Measurements from ENCODE around the gene ZNF506.

The ZNF506 gene

GRCh38 chr19:19758164-19758563, 63.4 kb downstream of the ZNF506 start:
- H3K9ac ChIP-seq (ENCODE audit: low read length) = no peak overlapping the region
- H3K27me3 ChIP-seq (ENCODE audit: low read length) = no peaks in the 10 kb centered on the region
- no peaks in the 10 kb centered on the region for H3K79me2 ChIP-seq (ENCODE audit: insufficient read depth, low read length)
- no peak overlapping the region for H3K27ac ChIP-seq (ENCODE audit: low read depth, low read length)
- H3F3A ChIP-seq (ENCODE audit: insufficient read depth) = no peaks in the 10 kb centered on the region
- H4K20me1 ChIP-seq (ENCODE audit: low read depth, low read length) = no peaks in the 10 kb centered on the region
- H2AFZ ChIP-seq (ENCODE audit: low read depth, low read length, severe bottlenecking) = no peak overlapping the region
- H3K4me3 ChIP-seq (ENCODE audit: insufficient read depth, low read length, poor library complexity, severe bottlenecking) = no peak overlapping the region
- no peak for TF ChIP-seq CTCF (IDR thresholded peaks at IDR 0.05; ENCODE audit: insufficient read depth, low read length, poor library complexity, severe bottlenecking)
- TF ChIP-seq EZH2phosphoT487 (conservative IDR thresholded peaks at IDR 0.05; ENCODE audit: low read length) = no peak
- no peaks in the 10 kb centered on the region for H3K9me2 ChIP-seq (replicated peaks; ENCODE audit: insufficient read depth, low read length)
- no peaks in the 10 kb centered on the region for H3K9me3 ChIP-seq (ENCODE audit: insufficient read depth, low read length)
- no peaks in the 10 kb centered on the region for H3K36me3 ChIP-seq (ENCODE audit: low read length)
- no peak overlapping the region for H3K4me2 ChIP-seq (ENCODE audit: low read depth, low read length, poor library complexity, severe bottlenecking)

GRCh38 chr19:19752760-19753403, 68.7 kb downstream of the ZNF506 start:
- Histone ChIP-seq H3K9me2 (replicated peaks; ENCODE audit: insufficient read depth, low read length) (no peaks in the 10 kb centered on the region), H3K9me3 (ENCODE audit: insufficient read depth, low read length) (no peaks in the 10 kb centered on the region), H3K27me3 (ENCODE audit: low read length) (no peaks in the 10 kb centered on the region), H3K4me3 (ENCODE audit: insufficient read depth, low read length, poor library complexity, severe bottlenecking) (no peak overlapping the region), H3K36me3 (ENCODE audit: low read length) (no peaks in the 10 kb centered on the region), H3K9ac (ENCODE audit: low read length) (no peak overlapping the region), H3K27ac (ENCODE audit: low read depth, low read length) (no peak overlapping the region), H3F3A (ENCODE audit: insufficient read depth) (no peaks in the 10 kb centered on the region), H4K20me1 (ENCODE audit: low read depth, low read length) (no peaks in the 10 kb centered on the region), H2AFZ (ENCODE audit: low read depth, low read length, severe bottlenecking) (no peak overlapping the region), H3K4me2 (ENCODE audit: low read depth, low read length, poor library complexity, severe bottlenecking) (no peak overlapping the region), H3K79me2 (ENCODE audit: insufficient read depth, low read length) (no peaks in the 10 kb centered on the region)
- TF ChIP-seq CTCF (IDR thresholded peaks at IDR 0.05; ENCODE audit: insufficient read depth, low read length, poor library complexity, severe bottlenecking) (no peak), EZH2phosphoT487 (conservative IDR thresholded peaks at IDR 0.05; ENCODE audit: low read length) (no peak)

GRCh38 chr19:19751846-19752245, 69.7 kb downstream of the ZNF506 start:
- no peaks in the 10 kb centered on the region for H3K36me3 ChIP-seq (ENCODE audit: low read length)
- H3K9me3 ChIP-seq (ENCODE audit: insufficient read depth, low read length) = no peaks in the 10 kb centered on the region
- no peak for TF ChIP-seq CTCF (IDR thresholded peaks at IDR 0.05; ENCODE audit: insufficient read depth, low read length, poor library complexity, severe bottlenecking)
- TF ChIP-seq EZH2phosphoT487 (conservative IDR thresholded peaks at IDR 0.05; ENCODE audit: low read length) = no peak
- H3K27me3 ChIP-seq (ENCODE audit: low read length) = no peaks in the 10 kb centered on the region
- no peaks in the 10 kb centered on the region for H3F3A ChIP-seq (ENCODE audit: insufficient read depth)
- no peak overlapping the region for H2AFZ ChIP-seq (ENCODE audit: low read depth, low read length, severe bottlenecking)
- no peaks in the 10 kb centered on the region for H4K20me1 ChIP-seq (ENCODE audit: low read depth, low read length)
- no peak overlapping the region for H3K4me2 ChIP-seq (ENCODE audit: low read depth, low read length, poor library complexity, severe bottlenecking)
- H3K27ac ChIP-seq (ENCODE audit: low read depth, low read length) = no peak overlapping the region
- no peak overlapping the region for H3K9ac ChIP-seq (ENCODE audit: low read length)
- H3K79me2 ChIP-seq (ENCODE audit: insufficient read depth, low read length) = no peaks in the 10 kb centered on the region
- H3K4me3 ChIP-seq (ENCODE audit: insufficient read depth, low read length, poor library complexity, severe bottlenecking) = no peak overlapping the region
- H3K9me2 ChIP-seq (replicated peaks; ENCODE audit: insufficient read depth, low read length) = no peaks in the 10 kb centered on the region

All from SU-DHL-6 (cell line).